Measurements from ENCODE around the gene KLHL6.
A peak's percentile ranks its signal among the peaks of the same experiment; 100 is the strongest.

KLHL6 gene

GRCh38 chr3:183502237-183503181 lies 53.0 kb downstream of the KLHL6 start:
- DNase-seq, result no peak

GRCh38 chr3:183500981-183501704 lies 54.4 kb downstream of the KLHL6 start:
- DNase-seq, result no peak

GRCh38 chr3:183500319-183500718 lies 55.2 kb downstream of the KLHL6 start:
- no peak for DNase-seq

- DNase-seq, result no peak
Observed at GRCh38 chr3:183498634-183499033, 56.9 kb downstream of the KLHL6 start.

GRCh38 chr3:183497313-183497712 lies 58.2 kb downstream of the KLHL6 start:
- DNase-seq, result no peak

- no peak for DNase-seq
Observed at GRCh38 chr3:183496311-183496710, 59.2 kb downstream of the KLHL6 start.

- DNase-seq, result no peak
Observed at GRCh38 chr3:183494341-183494740, 61.2 kb downstream of the KLHL6 start.

- DNase-seq, result no peak
Observed at GRCh38 chr3:183493296-183494045, 62.0 kb downstream of the KLHL6 start.

- DNase-seq, result no peak
Observed at GRCh38 chr3:183492849-183493179, 62.7 kb downstream of the KLHL6 start.

GRCh38 chr3:183491923-183492848 lies 63.3 kb downstream of the KLHL6 start:
- DNase-seq, result no peak

- no peak for DNase-seq
Observed at GRCh38 chr3:183491109-183491922, 64.2 kb downstream of the KLHL6 start.

GRCh38 chr3:183490653-183491052 lies 64.9 kb downstream of the KLHL6 start:
- DNase-seq, result peak; percentile 44

GRCh38 chr3:183490211-183490601 lies 65.3 kb downstream of the KLHL6 start:
- no peak for DNase-seq

GRCh38 chr3:183489455-183490210 lies 65.9 kb downstream of the KLHL6 start:
- no peak for DNase-seq

GRCh38 chr3:183488343-183488742 lies 67.2 kb downstream of the KLHL6 start:
- DNase-seq, result no peak

- no peak for DNase-seq
Observed at GRCh38 chr3:183487896-183488295, 67.6 kb downstream of the KLHL6 start.

GRCh38 chr3:183487016-183487415 lies 68.5 kb downstream of the KLHL6 start:
- no peak for DNase-seq

GRCh38 chr3:183486472-183486871 lies 69.0 kb downstream of the KLHL6 start:
- DNase-seq, result no peak

GRCh38 chr3:183485585-183485984 lies 69.9 kb downstream of the KLHL6 start:
- no peak for DNase-seq

- no peak for DNase-seq
Observed at GRCh38 chr3:183485093-183485492, 70.4 kb downstream of the KLHL6 start.

Data from hematopoietic multipotent progenitor cell treated with erythropoietin and hydrocortisone succinate and interleukin-3 and kit ligand, for 4 days (in vitro differentiated cells).